Measurements from ENCODE around the gene MAEL.

Gene MAEL

GRCh38 chr1:167056529-167057231 is 67.6 kb downstream of the MAEL start:
- H3K27ac ChIP-seq, result no peak overlapping the region
- TF ChIP-seq, protein P1, sequence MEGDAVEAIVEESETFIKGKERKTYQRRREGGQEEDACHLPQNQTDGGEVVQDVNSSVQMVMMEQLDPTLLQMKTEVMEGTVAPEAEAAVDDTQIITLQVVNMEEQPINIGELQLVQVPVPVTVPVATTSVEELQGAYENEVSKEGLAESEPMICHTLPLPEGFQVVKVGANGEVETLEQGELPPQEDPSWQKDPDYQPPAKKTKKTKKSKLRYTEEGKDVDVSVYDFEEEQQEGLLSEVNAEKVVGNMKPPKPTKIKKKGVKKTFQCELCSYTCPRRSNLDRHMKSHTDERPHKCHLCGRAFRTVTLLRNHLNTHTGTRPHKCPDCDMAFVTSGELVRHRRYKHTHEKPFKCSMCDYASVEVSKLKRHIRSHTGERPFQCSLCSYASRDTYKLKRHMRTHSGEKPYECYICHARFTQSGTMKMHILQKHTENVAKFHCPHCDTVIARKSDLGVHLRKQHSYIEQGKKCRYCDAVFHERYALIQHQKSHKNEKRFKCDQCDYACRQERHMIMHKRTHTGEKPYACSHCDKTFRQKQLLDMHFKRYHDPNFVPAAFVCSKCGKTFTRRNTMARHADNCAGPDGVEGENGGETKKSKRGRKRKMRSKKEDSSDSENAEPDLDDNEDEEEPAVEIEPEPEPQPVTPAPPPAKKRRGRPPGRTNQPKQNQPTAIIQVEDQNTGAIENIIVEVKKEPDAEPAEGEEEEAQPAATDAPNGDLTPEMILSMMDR (IDR thresholded peaks at IDR 0.05), result no peak
- TF ChIP-seq ZFX (IDR thresholded peaks at IDR 0.05; ENCODE audit: borderline replicate concordance), result no peak

DNA sequence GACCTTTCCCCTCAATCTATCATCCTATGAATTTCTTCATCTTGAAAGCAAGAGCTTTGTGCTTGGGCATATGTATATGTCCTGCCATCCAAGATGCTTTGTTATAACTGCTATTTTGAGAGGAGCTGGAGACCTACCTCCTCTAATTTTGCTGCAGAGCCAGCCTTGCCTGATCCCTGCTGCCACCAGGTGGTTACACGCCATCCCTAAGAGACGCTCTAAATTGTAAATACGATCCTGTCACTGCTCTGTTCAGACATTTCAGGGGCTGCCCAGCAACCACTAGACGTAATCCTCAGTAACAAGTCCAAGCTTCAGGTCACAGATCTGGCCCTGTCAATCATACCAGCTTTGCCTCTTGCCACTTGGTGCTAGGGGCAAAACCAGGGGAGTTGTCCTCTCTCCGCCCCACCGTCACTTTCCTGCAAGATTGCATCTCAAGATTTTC is 68.2 kb downstream of the MAEL start:
- no peak overlapping the region for H3K27ac ChIP-seq
- no peak for TF ChIP-seq ZFX (IDR thresholded peaks at IDR 0.05; ENCODE audit: borderline replicate concordance)
- TF ChIP-seq, protein P1 (IDR thresholded peaks at IDR 0.05), result peak; percentile 90

- no peak for TF ChIP-seq ZFX (IDR thresholded peaks at IDR 0.05; ENCODE audit: borderline replicate concordance)
- TF ChIP-seq, protein P1 (IDR thresholded peaks at IDR 0.05), result peak; percentile 98
Measured at GRCh38 chr1:167059045-167059808, 70.1 kb downstream of the MAEL start.

GRCh38 chr1:167059809-167060107 is 70.7 kb downstream of the MAEL start:
- no peak overlapping the region for H3K27ac ChIP-seq
- TF ChIP-seq, protein P1 (IDR thresholded peaks at IDR 0.05), result no peak
- TF ChIP-seq ZFX (IDR thresholded peaks at IDR 0.05; ENCODE audit: borderline replicate concordance), result no peak

More at GRCh38 chr1:167059045-167059808, 70.1 kb downstream of the MAEL start:
- no peak overlapping the region for H3K27ac ChIP-seq

GRCh38 chr1:167060141-167061072 is 71.3 kb downstream of the MAEL start:
- TF ChIP-seq ZFX (IDR thresholded peaks at IDR 0.05; ENCODE audit: borderline replicate concordance), result no peak
- TF ChIP-seq, protein P1 (IDR thresholded peaks at IDR 0.05), result no peak
- no peak overlapping the region for H3K27ac ChIP-seq

- H3K27ac ChIP-seq, result no peak overlapping the region
Measured at GRCh38 chr1:167061073-167061464, 72.0 kb downstream of the MAEL start.

More at GRCh38 chr1:167061073-167061464, 72.0 kb downstream of the MAEL start:
- TF ChIP-seq, protein P1 (IDR thresholded peaks at IDR 0.05), result no peak
- TF ChIP-seq ZFX (IDR thresholded peaks at IDR 0.05; ENCODE audit: borderline replicate concordance), result no peak
